Measurements from ENCODE around the gene SPATA6. TPM values are rescaled to one million over a fixed set of nuclear protein-coding genes. Genes with fewer than 3 reads are reported as not detected.

Gene SPATA6
- polyA plus RNA-seq, 1 donor = 8.2 TPM

Other genes with a start within 250 kb of the SPATA6 start
- gene SLC5A9, start 249.5 kb downstream of the SPATA6 start, polyA plus RNA-seq = 133 TPM

Measured in large intestine (tissue), 1 donor.